GM12878 (cell line): ENCODE measurements around the gene LYPD8. TPM values are rescaled to one million over a fixed set of nuclear protein-coding genes. Genes with fewer than 3 reads are reported as not detected.

Experiments
- ATAC-seq: fragments of 200-7000 bp; cut with Tn5 transposase; 3 replicates; pipeline ENCODE4 v1.9.1; 2020; ENCODE audit warnings: mild to moderate bottlenecking, moderate library complexity
- BruUV-seq: library from RNA; stranded (reverse); fragments of 400-500 nt; replicated peaks from 2 replicates; lab custom pipeline; 2021; lab: Mats Ljungman, UMichigan
- CTCF ChIA-PET: fragments of 300-600 bp; sonication (Branson Sonifier 250); formaldehyde crosslinking; extraction: SDS; loops from one replicate; lab custom pipeline; 2021; ENCODE audit warnings: inconsistent platforms; lab: Yijun Ruan, JAX
- POLR2A ChIA-PET: fragments of 350-600 bp; formaldehyde crosslinking; extraction: SDS; loops from one replicate; lab custom pipeline; 2021; ENCODE audit warnings: inconsistent platforms; lab: Charles Lee
- RAD21 ChIA-PET: fragments of 300-600 bp; sonication (Branson Sonifier 250); formaldehyde crosslinking; loops from one replicate; lab custom pipeline; 2023; ENCODE audit warnings: antibody characterized with exemption; ENCODE audit not compliant: unreplicated experiment; lab: Charles Lee
- SMC1A ChIA-PET: fragments of 300-600 bp; sonication (Branson Sonifier 250); formaldehyde crosslinking; loops from one replicate; lab custom pipeline; 2023; ENCODE audit not compliant: unreplicated experiment, uncharacterized antibody; lab: Charles Lee
- DNase-seq: peaks from one replicate; pipeline ENCODE4 v3.0.0-alpha.2; 2011; ENCODE audit warnings: low read depth, low spot score
- FAIRE-seq: peaks from 3 replicates; lab custom pipeline; 2011; peaks lifted over from hg19 to GRCh38; lab: Jason Lieb, UNC
- H2AFZ ChIP-seq: 2 replicates; pipeline ENCODE4 v1.6.0; 2011; ENCODE audit warnings: low read depth, low read length, control low read depth; ENCODE audit not compliant: control insufficient read depth
- H3K27ac ChIP-seq: 2 replicates; pipeline ENCODE4 v1.5.1; 2011; ENCODE audit warnings: control low read depth; ENCODE audit not compliant: control insufficient read depth, insufficient read depth
- H3K27me3 ChIP-seq, 2 experiments: replicated peaks in 1 of 2; 2 replicates each; pipeline versions ENCODE4 v1.6.0 to v1.6.1; 2011; ENCODE audit warnings: low read length in 1 of 2; ENCODE audit not compliant: control insufficient read depth in 2 of 2, insufficient read depth in 2 of 2
- H3K36me3 ChIP-seq, 2 experiments: 2 replicates each; pipeline ENCODE4 v1.5.1; 2011; ENCODE audit warnings: low read length in 1 of 2; ENCODE audit not compliant: control insufficient read depth in 2 of 2, insufficient read depth in 2 of 2
- H3K4me1 ChIP-seq: 2 replicates; pipeline ENCODE4 v1.6.1; 2011; ENCODE audit warnings: mild to moderate bottlenecking, low read length, moderate library complexity, mixed read lengths; ENCODE audit not compliant: control insufficient read depth, insufficient read depth
- H3K4me2 ChIP-seq: 2 replicates; pipeline ENCODE4 v1.6.0; 2011; ENCODE audit warnings: control low read depth; ENCODE audit not compliant: control insufficient read depth, insufficient read depth
- H3K4me3 ChIP-seq: fragments of 200-600 bp; sonication (generic); 2 replicates; pipeline ENCODE4 v1.5.1; 2016
- H3K79me2 ChIP-seq: 2 replicates; pipeline ENCODE4 v1.6.0; 2011; ENCODE audit warnings: low read length; ENCODE audit not compliant: control insufficient read depth, insufficient read depth
- H3K9ac ChIP-seq: 2 replicates; pipeline ENCODE4 v1.8.0; 2011; ENCODE audit warnings: low read length, control low read depth, mixed read lengths; ENCODE audit not compliant: control insufficient read depth, insufficient read depth
- H3K9me3 ChIP-seq: replicated peaks from 3 replicates; pipeline ENCODE4 v1.5.1; 2011; ENCODE audit warnings: mild to moderate bottlenecking, low read length; ENCODE audit not compliant: control insufficient read depth, insufficient read depth
- H4K20me1 ChIP-seq: 2 replicates; pipeline ENCODE4 v1.6.0; 2011; ENCODE audit not compliant: control insufficient read depth, insufficient read depth
- CREB1 ChIP-seq: IDR thresholded peaks from 2 replicates; pipeline ENCODE4 v1.6.1; 2012; ENCODE audit warnings: low read depth, mild to moderate bottlenecking, inconsistent platforms
- FOXK2 ChIP-seq: fragments of 450-650 bp; IDR thresholded peaks from 2 replicates; pipeline ENCODE4 v1.6.1; 2017; ENCODE audit warnings: mild to moderate bottlenecking, moderate library complexity
- FOXM1 ChIP-seq: IDR thresholded peaks from 2 replicates; pipeline ENCODE4 v1.6.1; 2012; ENCODE audit warnings: low read depth, mild to moderate bottlenecking, inconsistent platforms, low read length, moderate library complexity
- IKZF1 ChIP-seq: fragments of 450-650 bp; conservative IDR thresholded peaks from 2 replicates; pipeline ENCODE4 v1.6.1; 2017; ENCODE audit warnings: antibody characterized with exemption, mild to moderate bottlenecking
- KLF5 ChIP-seq: fragments of 450-650 bp; IDR thresholded peaks from 2 replicates; pipeline ENCODE4 v1.6.1; 2014; ENCODE audit warnings: mild to moderate bottlenecking; ENCODE audit not compliant: partially characterized antibody
- SPI1 ChIP-seq: IDR thresholded peaks from 2 replicates; pipeline ENCODE4 v1.6.1; 2011; ENCODE audit warnings: low read depth, mild to moderate bottlenecking, low read length, moderate library complexity, borderline replicate concordance; ENCODE audit not compliant: insufficient read depth
- WGBS: methylation state at CpG from one replicate; pipeline ENCODE4 v1.1.6; 2016; ENCODE audit warnings: low lambda C conversion rate; ENCODE audit not compliant: insufficient replicate concordance, insufficient coverage; ENCODE audit errors: missing lambda C conversion rate; 5-methylcytosine and 5-hydroxymethylcytosine counted together
- in situ Hi-C: fragments of 300-500 bp; cut with MboI; formaldehyde crosslinking; loops from 9 replicates; pipeline ENCODE4 v1.14.3; 2018; ENCODE audit warnings: mixed read lengths
- intact Hi-C: fragments of 100-400 bp; cut with micrococcal nuclease; formaldehyde crosslinking; loops from one replicate; pipeline ENCODE4 v1.14.2; 2022; ENCODE audit not compliant: unreplicated experiment
- polyA plus RNA-seq, 11 experiments: library from polyadenylated mRNA; depleted of rRNA in 4 of 11; unstranded in 6 of 11; stranded (reverse) in 5 of 11; fragments of >200 nt; fragmentation: Nextera tagmentation in 4 of 11; fragmentation: Illumina TruSeq in 1 of 11; extraction: Ambion mirVana in 4 of 11; extraction: Trizol in 1 of 11; gene quantifications; 1 replicate in 1 of 11; 2 replicates in 10 of 11; pipeline versions ENCODE4 v1.2.1 to v1.2.3, GENCODE V29; 2011 to 2016; ENCODE audit warnings: inconsistent platforms in 2 of 11, missing spikeins in 2 of 11, low read depth in 1 of 11
- total RNA-seq, 4 experiments: library from RNA; depleted of rRNA in 3 of 4; stranded (reverse); fragments of >200 nt in 3 of 4; fragmentation: Illumina TruSeq in 1 of 4; extraction: Trizol in 1 of 4; gene quantifications; 2 replicates each; pipeline versions ENCODE4 v1.2.1 to v1.2.3, GENCODE V29; 2013 to 2021
- TF ChIP-seq, protein P1 (sequence below): IDR thresholded peaks from 2 replicates; pipeline ENCODE4 v1.6.1; 2012; ENCODE audit warnings: low read depth, low read length, improper control_type of control experiment
- TF ChIP-seq, protein P2 (sequence below): IDR thresholded peaks from 2 replicates; pipeline ENCODE4 v1.6.1; 2012; ENCODE audit warnings: improper control_type of control experiment, low read depth, low read length; ENCODE audit not compliant: insufficient replicate concordance
- TF ChIP-seq, protein P3 (sequence below): IDR thresholded peaks from 2 replicates; pipeline ENCODE4 v1.6.1; 2011; ENCODE audit warnings: borderline replicate concordance, low read depth, mild to moderate bottlenecking, moderate library complexity, mixed read lengths, low read length; ENCODE audit not compliant: insufficient read depth; ENCODE audit errors: extremely low read length

The LYPD8 gene
- total and polyA plus RNA-seq, 10 of the 15 experiments (the other 5 are each of a cell fraction or from before 2014, with no cell fraction given), result 0.13 to 0.40 (median 0.18) TPM; not detected in 7

DNA sequence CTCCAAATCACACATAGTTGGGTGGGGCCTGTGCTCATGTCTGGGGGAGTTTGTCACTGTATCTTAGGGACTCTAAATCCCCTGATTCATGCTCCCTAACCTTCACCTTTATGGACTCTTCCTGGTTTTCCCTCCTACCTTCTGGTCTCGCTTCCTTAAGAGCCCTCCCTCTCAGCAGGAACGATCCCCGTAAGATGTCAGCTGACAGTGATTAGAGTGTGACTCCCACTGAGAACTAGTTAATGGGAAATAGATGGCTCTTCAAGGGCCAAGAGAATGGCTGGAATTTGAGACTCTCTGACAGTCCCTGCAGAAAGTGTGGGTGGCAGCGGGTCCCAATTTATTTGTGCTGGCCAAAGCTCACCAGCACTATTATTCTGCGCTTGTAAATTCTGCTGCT, 22.0 kb downstream of the LYPD8 start (continued):
- TF ChIP-seq, protein P1, sequence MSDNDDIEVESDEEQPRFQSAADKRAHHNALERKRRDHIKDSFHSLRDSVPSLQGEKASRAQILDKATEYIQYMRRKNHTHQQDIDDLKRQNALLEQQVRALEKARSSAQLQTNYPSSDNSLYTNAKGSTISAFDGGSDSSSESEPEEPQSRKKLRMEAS, result no peak
- TF ChIP-seq FOXK2, result no peak
- TF ChIP-seq, protein P2, sequence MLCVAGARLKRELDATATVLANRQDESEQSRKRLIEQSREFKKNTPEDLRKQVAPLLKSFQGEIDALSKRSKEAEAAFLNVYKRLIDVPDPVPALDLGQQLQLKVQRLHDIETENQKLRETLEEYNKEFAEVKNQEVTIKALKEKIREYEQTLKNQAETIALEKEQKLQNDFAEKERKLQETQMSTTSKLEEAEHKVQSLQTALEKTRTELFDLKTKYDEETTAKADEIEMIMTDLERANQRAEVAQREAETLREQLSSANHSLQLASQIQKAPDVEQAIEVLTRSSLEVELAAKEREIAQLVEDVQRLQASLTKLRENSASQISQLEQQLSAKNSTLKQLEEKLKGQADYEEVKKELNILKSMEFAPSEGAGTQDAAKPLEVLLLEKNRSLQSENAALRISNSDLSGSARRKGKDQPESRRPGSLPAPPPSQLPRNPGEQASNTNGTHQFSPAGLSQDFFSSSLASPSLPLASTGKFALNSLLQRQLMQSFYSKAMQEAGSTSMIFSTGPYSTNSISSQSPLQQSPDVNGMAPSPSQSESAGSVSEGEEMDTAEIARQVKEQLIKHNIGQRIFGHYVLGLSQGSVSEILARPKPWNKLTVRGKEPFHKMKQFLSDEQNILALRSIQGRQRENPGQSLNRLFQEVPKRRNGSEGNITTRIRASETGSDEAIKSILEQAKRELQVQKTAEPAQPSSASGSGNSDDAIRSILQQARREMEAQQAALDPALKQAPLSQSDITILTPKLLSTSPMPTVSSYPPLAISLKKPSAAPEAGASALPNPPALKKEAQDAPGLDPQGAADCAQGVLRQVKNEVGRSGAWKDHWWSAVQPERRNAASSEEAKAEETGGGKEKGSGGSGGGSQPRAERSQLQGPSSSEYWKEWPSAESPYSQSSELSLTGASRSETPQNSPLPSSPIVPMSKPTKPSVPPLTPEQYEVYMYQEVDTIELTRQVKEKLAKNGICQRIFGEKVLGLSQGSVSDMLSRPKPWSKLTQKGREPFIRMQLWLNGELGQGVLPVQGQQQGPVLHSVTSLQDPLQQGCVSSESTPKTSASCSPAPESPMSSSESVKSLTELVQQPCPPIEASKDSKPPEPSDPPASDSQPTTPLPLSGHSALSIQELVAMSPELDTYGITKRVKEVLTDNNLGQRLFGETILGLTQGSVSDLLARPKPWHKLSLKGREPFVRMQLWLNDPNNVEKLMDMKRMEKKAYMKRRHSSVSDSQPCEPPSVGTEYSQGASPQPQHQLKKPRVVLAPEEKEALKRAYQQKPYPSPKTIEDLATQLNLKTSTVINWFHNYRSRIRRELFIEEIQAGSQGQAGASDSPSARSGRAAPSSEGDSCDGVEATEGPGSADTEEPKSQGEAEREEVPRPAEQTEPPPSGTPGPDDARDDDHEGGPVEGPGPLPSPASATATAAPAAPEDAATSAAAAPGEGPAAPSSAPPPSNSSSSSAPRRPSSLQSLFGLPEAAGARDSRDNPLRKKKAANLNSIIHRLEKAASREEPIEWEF, result no peak

DNA sequence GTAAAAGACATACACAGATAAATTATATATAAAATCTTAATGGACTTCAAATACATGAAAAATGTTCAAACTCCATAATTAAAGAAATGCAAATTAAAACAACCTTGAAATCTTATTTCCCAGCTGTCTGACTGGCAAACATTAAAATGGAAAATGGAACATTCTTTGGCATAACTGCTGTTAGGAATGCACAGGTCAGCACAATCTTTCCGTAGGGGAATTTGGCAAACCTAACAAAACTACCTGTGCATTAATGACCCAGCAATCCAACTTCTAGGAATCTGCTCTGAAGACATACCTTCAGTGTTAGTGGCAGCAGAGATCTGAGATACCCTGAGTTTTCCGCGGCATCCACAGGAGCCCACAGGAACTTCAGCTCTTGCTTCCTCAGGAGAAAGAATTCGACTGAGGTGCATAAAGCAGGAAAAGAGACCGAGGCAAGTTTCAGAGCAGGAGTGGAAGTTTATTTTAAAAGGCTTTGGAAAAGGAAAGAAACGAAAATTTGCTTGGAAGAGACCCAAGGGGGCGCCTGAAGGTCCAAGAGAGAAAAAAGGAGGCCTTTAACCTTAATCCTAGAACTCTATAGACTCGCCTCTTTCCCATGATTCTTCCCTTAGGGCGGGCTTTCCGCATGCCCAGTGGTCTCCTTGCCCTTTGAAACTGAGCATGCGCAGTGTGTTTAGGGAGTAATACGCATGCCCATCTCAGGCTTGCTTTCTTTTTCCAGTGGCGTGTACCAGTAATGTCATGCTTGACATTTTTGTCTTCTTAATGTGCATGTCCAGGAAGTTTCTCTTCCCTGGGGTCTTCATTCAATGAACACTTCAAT, 24.8 kb downstream of the LYPD8 start:
- ChIA-PET POLR2A (no interaction called here), CTCF (interaction anchor here (0.9 kb wide), 1 partner anchor 9 kb away, joined by 3 read pairs; no protein-coding TSS in a partner anchor), SMC1A (interaction anchor here (1.9 kb wide), 1 partner anchor 50 kb away, joined by 6 read pairs; no protein-coding TSS in a partner anchor), RAD21 (no interaction called here)
- no peak for TF ChIP-seq KLF5
- TF ChIP-seq CREB1, result no peak
- TF ChIP-seq, protein P3, sequence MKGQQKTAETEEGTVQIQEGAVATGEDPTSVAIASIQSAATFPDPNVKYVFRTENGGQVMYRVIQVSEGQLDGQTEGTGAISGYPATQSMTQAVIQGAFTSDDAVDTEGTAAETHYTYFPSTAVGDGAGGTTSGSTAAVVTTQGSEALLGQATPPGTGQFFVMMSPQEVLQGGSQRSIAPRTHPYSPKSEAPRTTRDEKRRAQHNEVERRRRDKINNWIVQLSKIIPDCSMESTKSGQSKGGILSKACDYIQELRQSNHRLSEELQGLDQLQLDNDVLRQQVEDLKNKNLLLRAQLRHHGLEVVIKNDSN, result no peak
- TF ChIP-seq FOXM1, result no peak
- TF ChIP-seq SPI1, result no peak
- TF ChIP-seq IKZF1, result no peak
- H3K36me3 ChIP-seq, result no peaks in the 10 kb centered on the region
- H3K27ac ChIP-seq, result no peak overlapping the region
- no peaks in the 10 kb centered on the region for H4K20me1 ChIP-seq
- BruUV-seq, result no TSS peak
- in situ Hi-C loops, result no loop called here
- no peaks in the 10 kb centered on the region for H3K79me2 ChIP-seq
- no peak for DNase-seq
- intact Hi-C loops, result no loop called here
- no peaks in the 10 kb centered on the region for H3K27me3 ChIP-seq
- H3K4me3 ChIP-seq, result no peak overlapping the region
- FAIRE-seq, result no peak
- WGBS, result 58% methylated on average over 13 of the region's 13 CpGs
- no peak overlapping the region for H3K9ac ChIP-seq
- no peak for ATAC-seq
- no peak overlapping the region for H3K4me2 ChIP-seq
- no peaks in the 10 kb centered on the region for H3K9me3 ChIP-seq
- H3K4me1 ChIP-seq, result no peaks in the 10 kb centered on the region
- no peak overlapping the region for H2AFZ ChIP-seq
